Subcutaneous adipose tissue (tissue), 4 donors: ENCODE results near the gene BIN2. TPM values are rescaled to one million over a fixed set of nuclear protein-coding genes. Genes with fewer than 3 reads are reported as not detected.

ENCODE experiments used
- CTCF ChIP-seq: fragments of 450-650 bp; IDR thresholded peaks from one replicate; pipeline ENCODE4 v1.5.1; 2016; ENCODE audit warnings: low read depth, mild to moderate bottlenecking, control low read depth, antibody characterized with exemption, moderate library complexity
- total RNA-seq, 4 donors: library from RNA; depleted of rRNA; stranded (reverse); fragments of >200 nt; gene quantifications; one replicate each; pipeline ENCODE4 v1.1.0, GENCODE V29; 2016

BIN2 gene
- total RNA-seq, 4 donors from 2014 or later: 2.3 to 26.2 (median 8.9) TPM

- no peak for TF ChIP-seq CTCF
These were observed 17.5 kb downstream of the BIN2 start for GRCh38 chr12:51306507-51306906.

DNA sequence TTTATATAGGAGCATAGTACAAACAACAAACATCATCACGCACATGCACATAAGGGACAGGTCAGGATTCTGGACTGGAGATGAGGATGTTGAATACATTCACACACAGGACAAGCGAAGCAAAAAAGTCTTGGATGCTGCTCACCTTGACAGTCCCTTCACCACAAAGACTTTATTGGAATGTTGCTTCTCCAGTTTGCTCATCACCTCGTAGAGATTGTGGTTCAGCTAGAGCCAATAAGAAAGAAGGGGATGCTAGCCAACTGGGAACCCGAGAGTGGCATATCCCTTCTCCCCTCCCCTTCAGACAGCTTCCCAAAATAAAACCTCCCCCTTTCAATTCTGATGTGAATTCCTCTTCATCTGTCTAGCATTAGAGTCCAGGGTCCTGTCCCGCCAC lies 28.3 kb downstream of the BIN2 start:
- no peak for TF ChIP-seq CTCF

- TF ChIP-seq CTCF: no peak
These were observed 30.3 kb downstream of the BIN2 start for GRCh38 chr12:51293696-51294095.

- TF ChIP-seq CTCF: no peak
These were observed 38.1 kb downstream of the BIN2 start for GRCh38 chr12:51285843-51286242.

GRCh38 chr12:51281202-51281924 lies 42.6 kb downstream of the BIN2 start:
- TF ChIP-seq CTCF: no peak

GRCh38 chr12:51275088-51275487 lies 48.9 kb downstream of the BIN2 start:
- no peak for TF ChIP-seq CTCF

GRCh38 chr12:51270951-51271518 lies 52.9 kb downstream of the BIN2 start:
- TF ChIP-seq CTCF: no peak
